GM06990 (cell line): ENCODE data around the gene HSD11B2.

ENCODE experiments used
- DNase-seq: peaks from one replicate; pipeline ENCODE4 v3.0.0-alpha.2; 2011; ENCODE audit not compliant: insufficient read length; ENCODE audit errors: extremely low read depth
- H3K27me3 ChIP-seq: replicated peaks from 2 replicates; pipeline ENCODE4 v1.6.0; 2011; ENCODE audit warnings: low read length; ENCODE audit not compliant: control insufficient read depth, insufficient read depth
- H3K36me3 ChIP-seq: 2 replicates; pipeline ENCODE4 v1.5.1; 2011; ENCODE audit warnings: low read length; ENCODE audit not compliant: control insufficient read depth, insufficient read depth
- H3K4me3 ChIP-seq: replicated peaks from 2 replicates; pipeline ENCODE4 v1.5.1; 2011; ENCODE audit warnings: low read depth, mild to moderate bottlenecking, control low read depth, low read length
- CTCF ChIP-seq: IDR thresholded peaks from 2 replicates; pipeline ENCODE4 v1.5.1; 2011; ENCODE audit warnings: low read length, control low read depth, mild to moderate bottlenecking, inconsistent platforms; ENCODE audit not compliant: insufficient read depth, poor library complexity, severe bottlenecking

Gene HSD11B2

GRCh38 chr16:67480833-67481560 lies 50.1 kb downstream of the HSD11B2 start, which contains the start of gene ATP6V0D1:
Gene ATP6V0D1, minus strand, starts transcription at chr16:67481157. Its CDS starts 71 bp downstream, at chr16:67481086.
- TF ChIP-seq CTCF, result peak; percentile 86
- peak; percentile 99 for DNase-seq
- H3K36me3 ChIP-seq, result peaks cover 8% of the 10 kb centered on the region

DNA sequence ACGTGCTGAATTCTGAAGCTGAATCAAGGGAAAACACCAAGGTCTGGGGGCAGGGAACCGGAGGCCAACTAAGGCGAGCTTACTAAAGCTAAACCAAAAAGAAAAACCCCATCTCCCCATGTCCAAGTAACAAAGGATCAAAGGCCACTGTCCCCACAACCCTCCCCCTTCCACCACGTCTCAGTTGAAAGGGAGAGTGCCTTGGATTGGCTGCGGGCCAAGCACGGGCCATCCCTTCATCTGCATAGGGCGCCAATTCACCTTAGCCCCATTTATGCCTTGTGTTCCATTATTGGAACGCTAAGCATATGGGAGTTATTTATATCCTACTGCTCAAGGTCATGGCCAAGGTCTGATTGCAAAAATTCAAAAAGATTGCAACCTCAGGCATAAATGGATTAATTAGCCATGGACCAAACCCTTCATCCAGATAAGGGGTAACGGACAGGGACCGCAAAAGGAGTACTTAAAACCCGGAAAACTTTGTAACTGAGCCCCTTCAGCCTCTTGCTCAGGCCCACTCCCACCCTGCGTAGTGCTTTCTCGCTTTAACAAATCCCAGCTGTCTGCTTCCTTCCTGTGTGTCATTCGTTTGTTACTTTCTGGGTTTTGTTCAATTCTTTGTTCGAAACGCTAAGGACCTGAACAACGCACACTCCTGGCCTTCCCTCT lies 50.8 kb downstream of the HSD11B2 start:
- no peak for TF ChIP-seq CTCF
- no peaks in the 10 kb centered on the region for H3K27me3 ChIP-seq
- H3K36me3 ChIP-seq, result peaks cover 9% of the 10 kb centered on the region
- DNase-seq, result no peak
- H3K4me3 ChIP-seq, result peak overlapping the region; percentile 71

More at GRCh38 chr16:67480833-67481560, 50.1 kb downstream of the HSD11B2 start, which contains the start of gene ATP6V0D1:
- Histone ChIP-seq H3K27me3 (no peaks in the 10 kb centered on the region), H3K4me3 (peak within 1 kb of the TSS; percentile 98)

GRCh38 chr16:67482233-67482924 lies 51.5 kb downstream of the HSD11B2 start:
- no peak for DNase-seq
- no peak for TF ChIP-seq CTCF
- H3K36me3 ChIP-seq, result peaks cover 10% of the 10 kb centered on the region
- H3K4me3 ChIP-seq, result peak overlapping the region; percentile 71
- no peaks in the 10 kb centered on the region for H3K27me3 ChIP-seq

DNA sequence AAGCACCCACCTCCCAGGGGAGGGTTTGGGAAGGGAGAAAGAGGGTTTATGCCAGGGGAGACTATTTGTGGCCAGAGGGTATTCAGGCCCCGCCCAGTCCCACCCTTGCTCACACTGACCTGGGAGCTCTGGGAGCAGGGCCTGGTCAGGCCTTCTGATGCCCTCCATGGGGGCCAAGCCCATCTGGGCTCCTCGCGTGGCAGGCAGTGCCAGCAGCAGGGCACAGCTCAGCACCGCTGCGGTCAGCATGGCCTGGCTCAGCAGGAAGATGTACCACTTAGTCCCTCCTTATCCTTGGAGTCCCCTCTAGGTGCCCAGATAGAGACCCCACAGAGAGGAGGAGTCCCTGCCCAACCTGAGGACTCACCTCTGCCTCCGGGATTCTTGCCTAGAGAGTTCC lies 52.2 kb downstream of the HSD11B2 start, which contains the start of gene AGRP:
AGRP (minus strand) TSS at position 398 of the 400 bp plus-strand sequence; CDS start at position 249, 149 bp downstream.
- Histone ChIP-seq H3K27me3 (no peaks in the 10 kb centered on the region), H3K36me3 (peaks cover 10% of the 10 kb centered on the region), H3K4me3 (peak within 1 kb of the TSS; percentile 71)
- TF ChIP-seq CTCF, result no peak
- no peak for DNase-seq

- H3K36me3 ChIP-seq, result peaks cover 10% of the 10 kb centered on the region
- no peak overlapping the region for H3K4me3 ChIP-seq
- H3K27me3 ChIP-seq, result no peaks in the 10 kb centered on the region
- no peak for TF ChIP-seq CTCF
- DNase-seq, result no peak
Measured at GRCh38 chr16:67483731-67484525, 53.0 kb downstream of the HSD11B2 start.
